Activated CD8-positive, alpha-beta memory T cell treated with anti-CD3 and anti-CD28 coated beads for 24 hours (primary cell): Measurements from ENCODE around the gene PLCB2.

Experiments
- DNase-seq: peaks from one replicate; pipeline ENCODE4 v3.0.0-alpha.2; 2020

Gene PLCB2

DNA sequence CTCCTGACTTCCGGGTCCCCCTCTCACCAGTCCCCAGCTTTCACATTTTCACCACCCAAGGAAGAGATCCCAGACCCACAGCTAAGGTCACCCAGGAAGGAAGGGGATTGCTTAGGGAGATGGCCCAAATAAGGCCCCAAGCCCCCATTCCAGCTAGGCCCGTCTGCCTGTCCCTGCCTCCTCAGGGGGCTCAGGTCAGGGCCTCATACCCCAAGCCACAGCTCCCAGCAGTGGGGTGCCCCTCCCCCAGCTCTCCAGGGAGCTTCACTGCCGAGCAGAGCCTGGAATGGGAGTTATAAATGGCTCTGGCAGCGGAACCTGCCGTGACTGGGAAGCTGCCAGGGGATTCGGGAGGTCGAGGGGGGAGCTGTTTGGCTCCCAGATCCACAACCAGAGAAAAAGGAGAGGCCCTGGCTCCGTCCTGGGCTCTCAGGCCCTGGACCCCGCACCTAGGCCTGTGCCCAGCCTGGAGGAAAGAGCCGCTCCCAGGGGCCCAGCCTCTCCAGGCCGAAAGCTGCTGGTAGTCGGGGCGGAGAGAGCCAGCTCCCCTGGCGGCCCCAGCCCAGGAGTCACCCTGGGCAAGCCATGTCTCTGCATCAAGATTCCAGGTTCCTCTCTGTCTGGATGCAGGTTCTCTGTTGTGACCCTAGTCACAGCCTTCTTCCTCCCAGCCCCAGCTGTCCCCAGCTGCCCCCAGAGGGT lies 32.5 kb upstream of the PLCB2 start:
- no peak for DNase-seq

DNA sequence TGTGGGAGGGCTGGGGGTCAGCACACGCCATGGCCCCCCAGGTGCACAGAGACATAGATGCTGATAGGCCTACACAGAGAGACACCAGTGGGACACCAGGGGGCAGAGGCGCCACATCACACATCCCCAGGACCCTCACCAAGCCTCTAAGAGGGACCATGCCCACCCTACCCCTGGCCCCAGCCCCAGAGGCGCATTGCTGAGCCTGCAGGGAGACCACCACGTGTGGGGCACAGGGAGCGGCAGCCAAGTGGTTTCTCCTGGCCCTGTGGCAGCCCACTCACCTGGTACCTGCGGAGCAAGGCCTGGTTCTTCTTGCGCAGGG lies 31.8 kb upstream of the PLCB2 start:
- DNase-seq, result no peak

GRCh38 chr15:40338921-40339620 lies 31.3 kb upstream of the PLCB2 start:
- no peak for DNase-seq

- peak; percentile 89 for DNase-seq
These were observed 30.4 kb upstream of the PLCB2 start for GRCh38 chr15:40338041-40338657.

GRCh38 chr15:40337597-40337996 lies 29.9 kb upstream of the PLCB2 start:
- no peak for DNase-seq

- no peak for DNase-seq
These were observed 29.0 kb upstream of the PLCB2 start for GRCh38 chr15:40336744-40337122.

- DNase-seq, result no peak
These were observed 28.4 kb upstream of the PLCB2 start for GRCh38 chr15:40335938-40336743.

GRCh38 chr15:40334941-40335795 lies 27.4 kb upstream of the PLCB2 start:
- no peak for DNase-seq

DNA sequence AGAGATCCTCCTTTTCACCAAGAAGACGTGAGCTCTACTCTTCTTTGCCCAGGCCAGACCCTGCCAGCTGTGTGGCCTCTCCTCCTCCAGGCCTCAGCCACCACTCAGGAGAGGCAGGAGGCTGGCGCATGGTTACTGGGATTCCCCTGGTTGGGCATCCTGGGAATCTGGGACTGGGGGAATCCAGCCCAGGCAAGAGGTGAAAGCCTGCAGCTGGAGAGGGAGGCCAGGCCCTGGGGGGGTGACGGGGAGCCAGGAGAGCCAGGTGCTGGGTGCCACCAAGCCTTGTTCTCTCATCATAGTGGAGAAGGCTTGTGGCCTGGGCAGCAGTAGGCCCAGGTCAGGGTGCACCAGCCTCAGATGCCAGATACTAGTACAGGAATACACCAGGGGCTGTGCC lies 26.8 kb upstream of the PLCB2 start:
- DNase-seq, result no peak

- no peak for DNase-seq
These were observed 26.3 kb upstream of the PLCB2 start for GRCh38 chr15:40333922-40334492.

GRCh38 chr15:40332113-40332781 lies 24.5 kb upstream of the PLCB2 start:
- DNase-seq, result no peak

DNA sequence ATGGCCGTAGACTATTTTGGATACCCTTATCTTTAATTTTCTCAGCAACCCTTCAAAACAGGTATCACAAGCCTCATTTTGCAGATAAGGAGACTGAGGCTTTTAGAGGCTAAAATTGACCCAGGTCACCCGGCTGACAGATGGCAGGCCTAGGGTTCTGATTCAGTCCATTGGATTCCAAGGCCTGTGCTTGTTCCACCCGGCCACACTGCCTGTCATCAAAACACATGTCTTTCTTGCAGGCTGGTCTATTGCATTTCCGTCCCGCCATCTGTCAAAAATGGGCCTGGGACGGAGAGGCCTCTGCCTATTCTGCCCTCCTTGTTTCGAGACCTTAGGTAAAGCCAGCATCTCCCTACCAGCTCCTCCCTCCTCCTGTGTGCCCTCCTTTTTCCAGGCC lies 23.9 kb upstream of the PLCB2 start:
- DNase-seq, result no peak

GRCh38 chr15:40331026-40331425 lies 23.3 kb upstream of the PLCB2 start:
- DNase-seq, result no peak

DNA sequence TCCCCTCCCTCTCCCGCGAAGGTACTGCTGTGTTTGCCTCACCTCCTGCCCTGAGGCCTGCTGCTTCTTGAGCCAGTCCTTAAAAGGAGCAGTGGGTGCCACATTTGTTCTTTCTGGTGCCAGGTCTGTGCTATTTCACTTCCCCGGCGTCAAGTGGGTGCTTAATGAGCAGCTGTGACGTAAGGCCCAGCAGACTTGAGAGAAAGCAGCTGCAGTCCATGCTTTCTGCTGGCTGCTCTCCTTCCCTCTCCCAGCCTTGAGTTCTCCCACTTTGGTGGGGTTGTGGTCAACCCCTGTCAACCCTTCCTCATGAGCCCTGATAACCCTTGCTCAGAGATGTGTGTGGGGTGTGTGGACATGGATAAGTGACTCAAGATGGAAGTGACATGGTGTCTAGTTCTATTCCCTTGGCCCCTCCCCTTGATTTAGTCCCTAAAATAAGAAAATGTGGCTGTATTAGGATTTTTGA lies 22.7 kb upstream of the PLCB2 start:
- DNase-seq, result no peak

DNA sequence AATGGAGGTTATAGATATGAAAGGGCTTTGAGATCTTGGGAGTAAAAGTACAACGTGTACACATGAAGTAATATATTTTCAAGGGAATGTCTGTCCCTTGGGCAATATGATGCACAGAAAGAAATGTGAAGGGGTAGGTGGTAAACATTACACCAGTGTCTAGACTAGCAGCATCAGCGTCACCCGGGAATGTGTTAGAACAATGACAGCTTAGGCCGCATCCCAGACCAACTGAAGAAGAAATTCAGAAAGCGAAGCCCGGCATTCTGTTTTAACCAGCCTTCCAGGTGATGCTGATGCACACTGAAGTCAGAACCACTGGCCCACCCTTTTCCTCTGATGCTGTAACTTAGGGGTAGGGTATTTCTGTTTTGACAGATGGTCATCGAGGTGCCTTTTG lies 22.1 kb upstream of the PLCB2 start:
- DNase-seq, result no peak

DNA sequence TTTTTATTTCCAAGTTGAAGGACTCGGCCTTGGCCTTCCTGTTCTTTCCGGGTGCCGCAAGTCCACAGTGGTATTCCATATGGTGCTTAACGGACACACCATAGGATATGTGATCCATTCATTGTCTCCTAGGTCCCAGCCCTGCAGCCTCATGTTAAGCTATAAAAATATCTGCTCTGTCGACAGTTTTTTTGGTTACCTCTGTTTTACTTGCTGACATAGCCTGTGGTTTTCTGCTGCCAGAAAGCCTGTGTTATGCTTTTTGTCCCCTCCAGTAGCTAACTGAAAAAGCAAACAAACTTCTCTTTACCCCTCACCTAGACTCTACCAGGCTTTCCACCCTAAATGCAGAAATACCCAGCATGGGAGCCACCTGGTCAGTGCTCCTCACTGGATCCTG lies 21.0 kb upstream of the PLCB2 start:
- DNase-seq, result no peak

DNA sequence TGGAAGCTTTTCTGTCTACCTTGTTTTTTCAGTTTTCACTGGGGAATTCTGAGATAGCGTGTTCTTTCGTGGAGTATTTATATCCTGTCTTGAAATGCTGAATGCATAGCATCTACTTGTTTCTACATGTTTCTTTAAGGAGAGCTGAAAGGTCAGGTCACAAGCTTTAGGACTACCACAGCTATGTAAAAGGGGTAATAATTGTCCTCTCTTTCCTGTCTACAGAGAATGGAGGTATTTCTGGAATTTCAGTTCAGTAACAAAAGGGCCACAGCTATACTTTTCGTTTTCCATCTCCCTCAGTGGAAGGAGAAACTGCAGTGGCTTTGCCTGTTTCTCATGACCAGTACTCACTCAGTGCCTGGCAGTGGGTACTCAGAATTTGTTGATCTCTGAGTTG lies 20.4 kb upstream of the PLCB2 start:
- DNase-seq, result no peak

- no peak for DNase-seq
These were observed 19.7 kb upstream of the PLCB2 start for GRCh38 chr15:40327457-40327856.

GRCh38 chr15:40325700-40326099 lies 18.0 kb upstream of the PLCB2 start:
- no peak for DNase-seq

DNA sequence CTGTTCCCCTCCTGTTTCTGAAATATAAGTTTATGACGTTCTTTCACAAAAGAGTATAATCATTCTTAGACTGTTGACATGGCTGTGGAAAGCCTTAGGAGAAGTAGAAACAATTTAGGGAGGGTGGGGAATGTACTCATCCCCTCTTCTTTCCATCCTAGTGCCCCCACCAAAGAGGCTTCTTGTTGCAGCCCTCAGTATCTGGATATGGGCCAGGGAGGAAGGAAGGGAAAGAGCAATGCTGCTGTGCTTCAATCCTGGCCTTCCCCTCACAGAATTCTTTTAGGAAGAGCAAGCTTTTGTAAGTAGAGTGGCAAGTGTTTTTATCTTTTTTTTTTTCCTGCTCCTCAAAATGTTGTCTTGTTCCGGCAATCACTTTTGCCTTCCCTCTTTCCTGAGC lies 17.5 kb upstream of the PLCB2 start:
- no peak for DNase-seq
